KOPT-K1 (cell line): ENCODE results near the gene TCEAL6.
"Not testable (repeated sequence)": the region's sequence is repeated elsewhere in the genome, so short reads cannot be mapped to it uniquely, and the experiment has no call there.

Experiments
- H3K27ac ChIP-seq: fragments of 200-600 bp; sonication (generic); 2 replicates; pipeline ENCODE4 v1.5.1; 2016; ENCODE audit warnings: antibody characterized with exemption, mild to moderate bottlenecking, low read depth, low read length; ENCODE audit not compliant: poor library complexity, severe bottlenecking
- H3K36me3 ChIP-seq: fragments of 200-600 bp; sonication (generic); 2 replicates; pipeline ENCODE4 v1.5.1; 2017; ENCODE audit warnings: antibody characterized with exemption, mild to moderate bottlenecking, low read length, moderate library complexity; ENCODE audit not compliant: insufficient read depth
- H3K9me3 ChIP-seq: fragments of 200-600 bp; sonication (generic); 2 replicates; pipeline ENCODE4 v1.5.1; 2017; ENCODE audit warnings: antibody characterized with exemption, low read length, mild to moderate bottlenecking; ENCODE audit not compliant: insufficient read depth, poor library complexity, severe bottlenecking

The TCEAL6 gene

DNA sequence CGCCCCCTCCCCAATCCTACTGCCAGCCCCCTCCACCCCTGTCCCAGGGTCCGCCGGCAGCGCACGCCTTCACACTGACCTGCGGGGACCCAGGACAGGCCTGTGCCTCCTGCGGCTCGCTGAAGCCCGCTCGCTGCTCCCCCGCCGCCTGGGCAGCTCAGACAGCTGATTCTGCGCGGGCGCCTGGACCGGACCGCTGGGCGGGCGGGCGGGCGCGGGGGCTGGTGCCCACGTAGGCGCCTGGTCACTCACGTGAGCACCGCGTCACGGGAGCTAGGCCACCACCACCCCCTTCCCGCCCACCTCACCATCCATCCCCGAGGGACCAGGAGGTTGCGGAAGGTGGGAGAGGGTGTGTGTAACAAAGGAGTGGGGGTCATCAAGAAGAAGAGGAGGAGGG, at the start of gene TCEAL6:
Gene TCEAL6 (minus strand): TSS at position 208 of the 400 bp plus-strand sequence.
- H3K36me3 ChIP-seq, H3K27ac ChIP-seq, H3K9me3 ChIP-seq: not testable (repeated sequence)

GRCh38 chrX:102185967-102186720, 43.9 kb upstream of the TCEAL6 start:
- no peak overlapping the region for H3K27ac ChIP-seq
- no peaks in the 10 kb centered on the region for H3K36me3 ChIP-seq
- H3K9me3 ChIP-seq: no peaks in the 10 kb centered on the region

- Histone ChIP-seq H3K36me3 (no peaks in the 10 kb centered on the region), H3K9me3 (no peaks in the 10 kb centered on the region), H3K27ac (no peak within 1 kb of the TSS)
Measured at GRCh38 chrX:102155806-102156179, 13.5 kb upstream of the TCEAL6 start, which contains the start of gene BEX5. BEX5 (minus strand) TSS chrX:102155977; CDS start chrX:102154265, 1,712 bp downstream.

DNA sequence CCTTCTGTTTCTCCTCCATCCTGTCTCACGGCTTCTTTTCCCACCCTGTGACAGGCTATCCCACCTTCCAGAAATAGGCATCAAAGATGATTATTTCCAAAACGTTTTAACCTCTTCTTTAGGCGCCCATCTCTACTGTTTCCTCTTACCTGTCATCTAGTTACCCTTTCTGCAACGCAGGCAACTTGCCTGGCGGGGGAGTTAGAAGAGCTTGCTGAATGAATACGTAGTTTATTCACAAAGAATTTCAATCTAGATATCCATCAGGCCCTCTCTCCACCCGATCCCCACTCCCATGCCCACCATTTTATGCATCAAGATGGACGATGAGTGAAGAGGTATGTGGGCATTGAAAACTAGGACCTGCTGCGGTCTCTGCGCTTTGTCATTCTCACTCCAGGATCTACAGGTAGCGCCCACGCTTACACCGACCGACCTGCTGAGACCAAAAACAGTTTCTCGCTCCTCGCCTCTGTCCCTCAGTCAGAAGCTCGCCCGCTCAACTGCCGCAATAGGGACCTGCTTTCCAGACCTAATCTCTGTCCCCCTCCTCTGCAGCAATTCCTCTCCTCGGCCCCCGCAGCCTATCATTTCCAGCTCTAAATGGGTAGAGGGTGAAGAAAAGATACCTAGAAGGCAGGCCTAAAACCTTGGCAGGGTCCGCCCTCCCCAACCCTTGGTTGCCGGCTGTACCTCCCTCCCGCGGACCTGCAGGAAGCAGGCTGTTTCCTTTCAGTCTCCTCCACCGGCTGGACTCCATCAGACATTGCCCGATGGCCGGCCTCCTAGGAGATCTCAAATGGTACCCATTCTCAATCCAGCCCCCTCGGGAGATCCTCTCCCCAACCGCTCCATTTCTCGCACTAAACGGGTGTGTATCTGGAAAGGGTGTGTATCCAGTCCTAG, 12.9 kb upstream of the TCEAL6 start:
- Histone ChIP-seq H3K27ac (no peak overlapping the region), H3K36me3 (no peaks in the 10 kb centered on the region), H3K9me3 (no peaks in the 10 kb centered on the region)

GRCh38 chrX:102154218-102154860, 12.1 kb upstream of the TCEAL6 start:
- no peaks in the 10 kb centered on the region for H3K36me3 ChIP-seq
- no peak overlapping the region for H3K27ac ChIP-seq
- H3K9me3 ChIP-seq: no peaks in the 10 kb centered on the region

GRCh38 chrX:102141631-102142030, 650 bp downstream of the TCEAL6 start:
- not testable (repeated sequence) for H3K36me3 ChIP-seq, H3K9me3 ChIP-seq, H3K27ac ChIP-seq

DNA sequence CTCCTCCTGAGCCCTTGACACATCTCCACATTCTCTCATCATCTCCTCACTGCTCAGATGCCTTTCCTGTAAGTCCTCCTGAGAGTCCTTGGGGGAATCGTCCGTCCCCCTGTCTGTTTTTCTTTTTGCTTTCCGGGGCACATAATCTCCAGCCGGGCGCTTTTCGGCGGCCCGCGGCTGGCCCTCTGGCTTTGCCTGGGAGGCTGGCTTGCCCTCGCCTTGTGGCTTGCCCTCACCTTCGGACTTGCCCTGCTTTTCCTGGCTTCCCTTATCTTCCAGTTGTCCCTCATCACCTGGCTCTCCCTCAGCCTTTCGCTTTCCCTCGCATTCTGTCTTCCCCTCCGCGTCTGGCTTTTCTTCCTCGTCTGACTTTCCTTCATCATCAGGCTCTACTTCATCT, 1.4 kb downstream of the TCEAL6 start:
- H3K36me3 ChIP-seq, H3K9me3 ChIP-seq, H3K27ac ChIP-seq: not testable (repeated sequence)

GRCh38 chrX:102138064-102138463, 4.2 kb downstream of the TCEAL6 start:
- no peaks in the 10 kb centered on the region for H3K36me3 ChIP-seq
- no peaks in the 10 kb centered on the region for H3K9me3 ChIP-seq
- H3K27ac ChIP-seq: no peak overlapping the region

DNA sequence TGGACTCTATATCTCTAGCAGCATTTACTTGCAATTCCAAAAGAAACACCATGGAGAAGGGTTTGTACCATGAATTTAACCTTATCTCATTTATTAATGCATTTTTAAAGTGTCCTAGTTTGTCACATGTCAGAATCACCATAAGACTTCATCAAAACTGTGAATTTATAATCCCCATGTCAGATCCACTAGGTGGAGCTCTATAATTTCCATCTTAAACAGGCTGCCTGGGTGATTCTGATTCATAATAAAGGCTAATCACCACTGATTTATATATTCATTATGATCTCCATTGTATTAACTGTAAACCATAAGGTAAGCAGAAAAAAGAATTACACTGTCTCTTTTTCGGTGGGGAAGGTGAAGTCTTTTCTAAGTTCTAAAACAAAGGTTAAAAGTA, 12.8 kb downstream of the TCEAL6 start:
- no peaks in the 10 kb centered on the region for H3K36me3 ChIP-seq
- H3K9me3 ChIP-seq: no peaks in the 10 kb centered on the region
- no peak overlapping the region for H3K27ac ChIP-seq

DNA sequence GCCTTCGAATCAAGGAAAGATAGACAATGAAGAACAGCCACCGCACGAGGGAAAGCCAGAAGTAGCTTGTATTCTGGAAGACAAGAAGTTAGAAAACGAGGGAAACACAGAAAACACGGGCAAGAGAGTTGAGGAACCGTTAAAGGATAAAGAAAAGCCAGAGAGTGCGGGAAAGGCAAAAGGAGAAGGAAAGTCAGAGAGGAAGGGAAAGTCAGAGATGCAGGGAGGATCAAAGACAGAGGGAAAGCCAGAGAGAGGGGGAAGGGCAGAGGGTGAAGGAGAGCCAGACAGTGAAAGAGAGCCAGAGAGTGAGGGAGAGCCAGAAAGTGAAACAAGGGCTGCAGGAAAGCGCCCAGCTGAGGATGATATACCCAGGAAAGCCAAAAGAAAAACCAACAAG, 15.4 kb downstream of the TCEAL6 start:
- no peak overlapping the region for H3K27ac ChIP-seq
- no peaks in the 10 kb centered on the region for H3K9me3 ChIP-seq
- no peaks in the 10 kb centered on the region for H3K36me3 ChIP-seq

- H3K9me3 ChIP-seq: not testable (repeated sequence)
Measured at GRCh38 chrX:102126080-102126818, 16.0 kb downstream of the TCEAL6 start.

DNA sequence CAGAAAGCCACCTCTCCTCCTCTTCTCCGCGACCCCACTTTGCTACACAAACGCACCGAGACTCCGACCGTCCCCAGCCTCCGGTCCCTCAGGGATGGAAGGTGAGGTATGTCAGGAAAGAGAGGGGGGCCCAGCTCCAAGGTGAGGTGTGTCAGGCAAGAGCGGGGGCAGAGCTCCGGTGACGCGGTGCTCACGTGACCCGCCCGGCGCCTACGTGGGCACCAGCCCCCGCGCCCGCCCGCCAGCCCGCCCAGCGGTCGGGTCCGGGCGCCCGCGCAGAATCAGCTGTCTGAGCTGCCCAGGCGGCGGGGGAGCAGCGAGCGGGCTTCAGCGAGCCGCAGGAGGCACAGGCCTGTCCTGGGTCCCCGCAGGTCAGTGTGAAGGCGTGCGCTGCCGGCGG, 16.8 kb downstream of the TCEAL6 start, which contains the start of gene TCEAL2:
Gene TCEAL2 (plus strand): TSS at position 244 of the 400 bp plus-strand sequence. CDS start 1,152 bp downstream, outside the sequence.
- not testable (repeated sequence) for H3K27ac ChIP-seq

More at GRCh38 chrX:102126080-102126818, 16.0 kb downstream of the TCEAL6 start:
- not testable (repeated sequence) for H3K36me3 ChIP-seq, H3K27ac ChIP-seq

GRCh38 chrX:102125014-102125413, 17.3 kb downstream of the TCEAL6 start:
- H3K36me3 ChIP-seq, H3K9me3 ChIP-seq, H3K27ac ChIP-seq: not testable (repeated sequence)

More for the DNA sequence above, 16.8 kb downstream of the TCEAL6 start, which contains the start of gene TCEAL2:
- H3K9me3 ChIP-seq, H3K36me3 ChIP-seq: not testable (repeated sequence)

GRCh38 chrX:102115748-102116147, 26.5 kb downstream of the TCEAL6 start:
- Histone ChIP-seq H3K9me3 (no peaks in the 10 kb centered on the region), H3K36me3 (no peaks in the 10 kb centered on the region), H3K27ac (no peak overlapping the region)
